ENCODE measurements around the gene TBX10.

DNA sequence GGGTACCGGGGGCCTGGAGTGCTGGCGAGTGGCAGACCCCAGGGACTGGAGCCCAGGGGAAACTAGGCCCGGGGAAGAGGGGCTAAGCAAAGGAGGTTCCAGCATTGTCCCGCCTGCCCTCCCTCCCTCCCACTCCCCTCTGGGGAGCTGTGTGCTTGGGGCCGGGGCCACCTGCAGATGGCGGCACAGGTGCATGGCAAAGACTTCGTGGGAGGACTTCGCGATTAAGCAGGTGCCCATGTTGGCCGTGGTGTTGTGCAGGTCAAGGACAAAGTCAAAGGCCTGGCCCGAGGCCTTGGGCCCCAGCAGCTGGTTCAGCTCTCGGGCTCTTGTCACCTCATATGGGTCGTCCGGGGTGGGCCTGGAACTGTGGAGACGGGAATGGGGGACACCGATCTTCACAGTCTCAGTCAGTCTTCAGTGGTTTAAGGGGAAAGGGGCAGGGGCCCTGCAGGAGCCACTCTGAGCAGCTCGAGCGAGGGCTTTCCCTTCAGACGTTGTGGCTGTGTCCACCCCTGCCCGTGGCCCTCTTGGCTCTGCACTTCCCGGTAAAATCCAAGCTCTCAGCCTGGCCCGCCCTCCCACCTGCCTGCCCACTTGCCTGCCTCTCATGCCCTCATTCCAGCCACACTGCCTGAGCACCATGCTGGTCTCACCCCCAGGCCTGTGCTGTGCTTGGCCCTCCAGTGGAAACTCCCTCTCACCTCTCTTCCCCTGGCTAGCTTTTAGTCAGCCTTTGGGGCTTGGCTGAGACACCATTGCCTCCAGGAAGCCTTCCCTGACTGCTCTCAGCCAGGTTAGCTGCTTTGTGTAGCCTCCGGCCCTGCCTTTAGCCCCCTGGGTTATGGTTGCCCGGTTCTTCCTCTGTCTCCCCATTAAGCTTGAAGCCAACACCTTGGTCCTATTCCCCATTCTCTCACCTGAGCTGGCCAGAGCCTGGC, 6.2 kb upstream of the TBX10 start:
- no peak for TF ChIP-seq EP300 (IDR thresholded peaks at IDR 0.05)
- TF ChIP-seq, protein P1, sequence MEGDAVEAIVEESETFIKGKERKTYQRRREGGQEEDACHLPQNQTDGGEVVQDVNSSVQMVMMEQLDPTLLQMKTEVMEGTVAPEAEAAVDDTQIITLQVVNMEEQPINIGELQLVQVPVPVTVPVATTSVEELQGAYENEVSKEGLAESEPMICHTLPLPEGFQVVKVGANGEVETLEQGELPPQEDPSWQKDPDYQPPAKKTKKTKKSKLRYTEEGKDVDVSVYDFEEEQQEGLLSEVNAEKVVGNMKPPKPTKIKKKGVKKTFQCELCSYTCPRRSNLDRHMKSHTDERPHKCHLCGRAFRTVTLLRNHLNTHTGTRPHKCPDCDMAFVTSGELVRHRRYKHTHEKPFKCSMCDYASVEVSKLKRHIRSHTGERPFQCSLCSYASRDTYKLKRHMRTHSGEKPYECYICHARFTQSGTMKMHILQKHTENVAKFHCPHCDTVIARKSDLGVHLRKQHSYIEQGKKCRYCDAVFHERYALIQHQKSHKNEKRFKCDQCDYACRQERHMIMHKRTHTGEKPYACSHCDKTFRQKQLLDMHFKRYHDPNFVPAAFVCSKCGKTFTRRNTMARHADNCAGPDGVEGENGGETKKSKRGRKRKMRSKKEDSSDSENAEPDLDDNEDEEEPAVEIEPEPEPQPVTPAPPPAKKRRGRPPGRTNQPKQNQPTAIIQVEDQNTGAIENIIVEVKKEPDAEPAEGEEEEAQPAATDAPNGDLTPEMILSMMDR (IDR thresholded peaks at IDR 0.05) = no peak
- TF ChIP-seq POLR2A (IDR thresholded peaks at IDR 0.05) = no peak
- TF ChIP-seq POLR2AphosphoS5 (IDR thresholded peaks at IDR 0.05) = no peak
